ENCODE data around the gene TSC22D1. TPM values are rescaled to one million over a fixed set of nuclear protein-coding genes. Genes with fewer than 3 reads are reported as not detected.
A peak's percentile ranks its signal among the peaks of the same experiment; 100 is the strongest.

TSC22D1 gene
- total RNA-seq, 2 donors from 2014 or later, result 95.9 to 107 TPM

GRCh38 chr13:44540761-44541434, 35.2 kb downstream of the TSC22D1 start:
- Histone ChIP-seq H3K27me3 (ENCODE audit: control insufficient read depth, insufficient read depth, low read length, poor library complexity, severe bottlenecking) (no peaks in the 10 kb centered on the region), H3K4me1 (ENCODE audit: control insufficient read depth, insufficient read depth, low read length) (peaks cover 6% of the 10 kb centered on the region), H3K4me3 (ENCODE audit: low read length) (no peak overlapping the region), H3K27ac (ENCODE audit: low read depth, low read length) (no peak overlapping the region), H3K9me3 (ENCODE audit: control insufficient read depth, low read length) (no peaks in the 10 kb centered on the region), H3K36me3 (ENCODE audit: control insufficient read depth, insufficient read depth, low read length) (peaks cover 21% of the 10 kb centered on the region), H3K9ac (ENCODE audit: extremely low read depth, low read length, poor library complexity, severe bottlenecking) (no peak overlapping the region)
- no peaks in the 10 kb centered on the region for H3K9me3 Mint-ChIP-seq
- no peak overlapping the region for H3K27ac Mint-ChIP-seq
- WGBS, 2 experiments (ENCODE audit: insufficient coverage in 1 of 2, insufficient read length in 1 of 2), result 98 to 100% methylated on average over 1 to 3 of the region's 4 CpGs
- peaks cover 18% of the 10 kb centered on the region for H3K36me3 Mint-ChIP-seq (ENCODE audit: low read depth)
- no peak for DNase-seq
- no peak for TF ChIP-seq CTCF (conservative IDR thresholded peaks at IDR 0.05)
- H3K4me3 Mint-ChIP-seq, result no peak overlapping the region
- no peaks in the 10 kb centered on the region for H3K27me3 Mint-ChIP-seq (ENCODE audit: insufficient read depth)
- peaks cover 12% of the 10 kb centered on the region for H3K4me1 Mint-ChIP-seq

- Histone ChIP-seq H3K9me3 (ENCODE audit: control insufficient read depth, low read length) (no peaks in the 10 kb centered on the region), H3K27me3 (ENCODE audit: control insufficient read depth, insufficient read depth, low read length, poor library complexity, severe bottlenecking) (no peaks in the 10 kb centered on the region), H3K36me3 (ENCODE audit: control insufficient read depth, insufficient read depth, low read length) (peaks cover 27% of the 10 kb centered on the region), H3K9ac (ENCODE audit: extremely low read depth, low read length, poor library complexity, severe bottlenecking) (no peak overlapping the region), H3K4me3 (ENCODE audit: low read length) (no peak overlapping the region), H3K4me1 (ENCODE audit: control insufficient read depth, insufficient read depth, low read length) (peaks cover 4% of the 10 kb centered on the region), H3K27ac (ENCODE audit: low read depth, low read length) (no peak overlapping the region)
- H3K27ac Mint-ChIP-seq, result no peak overlapping the region
- WGBS, 2 experiments (ENCODE audit: insufficient coverage in 1 of 2, insufficient read length in 1 of 2), result 100% methylated on average over 1 of the region's 2 CpGs
- TF ChIP-seq CTCF (conservative IDR thresholded peaks at IDR 0.05), result no peak
- H3K27me3 Mint-ChIP-seq (ENCODE audit: insufficient read depth), result no peaks in the 10 kb centered on the region
- DNase-seq, result no peak
- no peak overlapping the region for H3K4me3 Mint-ChIP-seq
- H3K9me3 Mint-ChIP-seq, result no peaks in the 10 kb centered on the region
- peaks cover 5% of the 10 kb centered on the region for H3K4me1 Mint-ChIP-seq
- peaks cover 14% of the 10 kb centered on the region for H3K36me3 Mint-ChIP-seq (ENCODE audit: low read depth)
Measured at GRCh38 chr13:44537248-44537647, 38.9 kb downstream of the TSC22D1 start.

GRCh38 chr13:44523146-44524015, 52.7 kb downstream of the TSC22D1 start:
- Mint-ChIP-seq H3K4me1 (peaks cover 6% of the 10 kb centered on the region), H3K27ac (no peak overlapping the region), H3K36me3 (ENCODE audit: low read depth) (no peaks in the 10 kb centered on the region), H3K27me3 (ENCODE audit: insufficient read depth) (no peaks in the 10 kb centered on the region), H3K9me3 (no peaks in the 10 kb centered on the region), H3K4me3 (no peak overlapping the region)
- no peak overlapping the region for H3K4me3 ChIP-seq (ENCODE audit: low read length)
- H3K27ac ChIP-seq (ENCODE audit: low read depth, low read length), result peak overlapping the region; percentile 10
- H3K4me1 ChIP-seq (ENCODE audit: control insufficient read depth, insufficient read depth, low read length), result peaks cover 4% of the 10 kb centered on the region
- H3K9ac ChIP-seq (ENCODE audit: extremely low read depth, low read length, poor library complexity, severe bottlenecking), result no peak overlapping the region
- WGBS, 2 experiments (ENCODE audit: insufficient coverage in 1 of 2, insufficient read length in 1 of 2), result 66 to 88% methylated on average over 3 to 4 of the region's 4 CpGs
- no peak for DNase-seq
- H3K36me3 ChIP-seq (ENCODE audit: control insufficient read depth, insufficient read depth, low read length), result no peaks in the 10 kb centered on the region
- no peaks in the 10 kb centered on the region for H3K9me3 ChIP-seq (ENCODE audit: control insufficient read depth, low read length)
- no peak for TF ChIP-seq CTCF (conservative IDR thresholded peaks at IDR 0.05)
- no peaks in the 10 kb centered on the region for H3K27me3 ChIP-seq (ENCODE audit: control insufficient read depth, insufficient read depth, low read length, poor library complexity, severe bottlenecking)
